GM18499 (cell line): ENCODE results near the gene CNNM3.
"Not testable (repeated sequence)": the region's sequence is repeated elsewhere in the genome, so short reads cannot be mapped to it uniquely, and the experiment has no call there.

Source experiments
- ATAC-seq: cut with Tn5 transposase; IDR thresholded peaks from one replicate; pipeline ENCODE4 v1.9.1; 2021; ENCODE audit warnings: moderate number of reproducible peaks; ENCODE audit not compliant: insufficient read depth, unreplicated experiment

The CNNM3 gene

DNA sequence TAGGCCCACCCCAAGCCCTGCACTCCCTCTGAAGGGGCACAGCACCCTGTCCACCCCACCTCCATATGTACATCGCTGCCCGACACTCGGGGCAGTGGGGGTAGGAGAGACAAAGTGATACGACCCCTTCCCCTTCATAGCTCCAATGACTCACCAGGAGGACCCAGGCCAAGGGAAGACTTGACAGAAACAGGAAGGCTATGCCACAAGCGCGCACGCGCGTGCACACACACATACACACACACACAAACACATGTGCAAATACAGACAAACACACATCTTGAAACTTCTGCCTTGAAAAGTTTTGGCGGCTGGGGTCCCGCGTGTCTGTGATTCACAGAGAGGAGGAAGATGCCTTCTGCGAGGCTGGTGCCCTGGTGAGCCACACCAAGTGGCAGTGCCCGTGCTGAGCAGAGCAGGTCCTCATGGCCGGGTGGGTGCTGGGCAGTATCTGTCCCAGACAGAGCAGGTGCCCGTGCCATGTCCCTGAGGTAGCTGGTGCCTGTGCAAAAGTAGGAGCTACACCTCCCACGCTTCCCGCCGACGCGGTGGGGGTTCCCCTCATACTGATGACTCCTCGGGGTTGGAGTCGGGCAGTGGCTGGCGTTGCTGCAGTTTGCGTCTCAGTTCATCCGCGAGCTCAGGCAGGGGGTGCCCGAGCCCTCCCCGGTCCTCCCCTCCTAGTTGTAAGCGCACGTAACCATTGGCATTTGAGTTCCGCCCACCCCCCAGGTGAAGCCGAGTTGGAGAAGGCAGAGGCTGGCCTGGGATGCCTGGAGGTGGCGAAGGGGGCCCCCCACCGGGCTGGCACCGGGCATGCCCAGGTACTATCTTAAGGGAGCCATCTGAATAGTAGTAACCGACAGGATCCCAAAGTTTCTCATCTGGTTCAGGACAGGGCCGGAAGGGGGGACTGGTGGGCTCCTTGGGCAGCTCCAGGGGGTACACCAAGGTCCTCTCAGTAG is 44.3 kb downstream of the CNNM3 start:
- ATAC-seq: no peak

DNA sequence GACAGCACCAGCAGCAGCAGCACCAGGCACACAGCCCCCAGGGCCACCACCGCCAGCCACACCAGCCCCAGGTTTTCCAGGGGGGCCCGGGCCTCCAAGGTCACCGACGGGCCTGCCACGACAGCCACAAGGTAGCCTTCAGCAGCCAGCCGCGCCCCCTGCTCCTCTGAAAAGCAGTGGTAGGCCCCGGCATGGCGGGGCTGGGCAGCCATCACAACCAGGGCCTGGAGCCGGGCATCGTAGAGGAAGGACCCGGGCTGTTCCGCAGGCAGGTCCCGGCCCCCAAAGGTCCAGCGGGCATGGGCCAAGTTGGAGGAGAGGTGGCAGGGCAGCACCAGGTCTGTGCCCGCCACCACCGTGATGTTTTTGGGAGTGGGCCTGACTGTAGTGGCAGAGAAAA is 45.0 kb downstream of the CNNM3 start:
- ATAC-seq: no peak

DNA sequence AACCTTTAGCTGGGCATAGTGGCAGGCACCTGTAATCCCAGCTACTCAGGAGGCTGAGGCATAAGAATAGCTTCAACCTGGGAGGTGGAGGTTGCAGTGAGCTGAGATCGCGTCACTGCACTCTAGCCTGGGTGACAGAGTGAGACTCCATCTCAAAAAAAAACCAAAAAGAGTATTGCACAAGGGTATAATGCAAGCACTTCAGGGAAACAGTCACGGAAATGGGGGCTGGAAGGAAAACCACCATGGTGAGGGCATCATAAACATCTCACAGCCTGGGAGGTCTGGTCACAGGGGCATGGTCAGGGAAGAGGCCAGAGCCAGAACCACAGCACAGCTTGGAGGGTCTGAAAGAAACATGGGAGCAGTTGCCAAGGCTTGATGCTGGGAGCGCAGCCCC is 47.0 kb downstream of the CNNM3 start:
- not testable (repeated sequence) for ATAC-seq

- ATAC-seq: no peak
These were observed 47.7 kb downstream of the CNNM3 start for GRCh38 chr2:96863575-96864342.

DNA sequence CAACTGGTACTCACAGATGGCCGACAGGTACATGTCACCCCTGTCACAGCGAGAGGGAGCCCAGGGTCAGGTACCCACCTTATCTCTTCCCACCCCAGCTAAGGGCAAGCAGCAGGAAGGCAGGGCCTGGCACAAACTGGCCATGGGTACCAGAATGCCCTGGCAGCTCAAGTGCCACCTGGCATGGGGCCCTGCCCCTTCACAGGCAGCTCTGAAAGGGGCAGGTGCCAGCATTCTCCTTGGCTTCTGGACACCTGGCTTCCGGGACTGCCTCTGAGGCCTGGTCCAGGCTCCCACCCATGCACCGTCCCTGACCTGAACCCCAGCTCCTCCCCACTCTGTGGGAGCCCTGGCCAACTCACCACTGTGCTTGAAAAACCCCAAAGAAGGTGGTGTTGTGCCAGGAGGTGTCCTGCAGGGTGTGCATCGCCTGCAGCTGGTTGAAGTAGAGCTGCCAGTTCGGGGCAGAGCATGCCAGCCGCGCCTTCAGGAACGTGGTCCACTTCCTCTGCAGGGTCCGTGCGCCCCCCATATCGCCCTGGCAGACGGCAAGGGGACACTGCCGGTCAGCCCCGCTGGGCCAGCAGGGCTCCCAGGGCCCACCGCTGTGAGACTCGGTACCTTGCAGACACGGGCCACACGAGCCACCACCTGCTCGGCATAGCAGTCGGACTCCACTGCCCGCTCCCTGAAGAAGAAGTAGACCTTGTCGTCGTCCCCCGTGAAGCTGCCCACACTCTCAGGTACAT is 48.4 kb downstream of the CNNM3 start:
- no peak for ATAC-seq

GRCh38 chr2:96865654-96866053 is 49.6 kb downstream of the CNNM3 start:
- ATAC-seq: no peak

DNA sequence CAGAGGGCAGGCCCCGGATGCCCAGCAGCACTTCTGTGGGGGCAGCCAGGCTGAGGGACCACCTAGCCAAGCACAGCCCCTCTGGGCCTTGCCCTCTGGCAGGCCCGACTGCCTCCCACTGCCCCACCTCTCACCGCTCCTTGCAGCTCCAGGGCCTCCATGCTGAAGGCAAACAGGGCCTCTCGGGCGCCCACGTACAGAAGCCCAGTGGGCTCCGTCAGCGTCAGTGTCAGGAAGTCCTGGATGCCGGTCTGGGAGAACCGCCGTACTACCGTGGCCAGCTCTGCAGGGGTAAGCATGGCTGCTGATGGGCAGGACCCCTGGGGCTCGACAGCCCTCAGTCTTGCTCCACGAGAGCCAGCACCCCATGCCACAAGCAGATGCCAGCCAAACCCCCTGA is 50.1 kb downstream of the CNNM3 start:
- ATAC-seq: no peak

DNA sequence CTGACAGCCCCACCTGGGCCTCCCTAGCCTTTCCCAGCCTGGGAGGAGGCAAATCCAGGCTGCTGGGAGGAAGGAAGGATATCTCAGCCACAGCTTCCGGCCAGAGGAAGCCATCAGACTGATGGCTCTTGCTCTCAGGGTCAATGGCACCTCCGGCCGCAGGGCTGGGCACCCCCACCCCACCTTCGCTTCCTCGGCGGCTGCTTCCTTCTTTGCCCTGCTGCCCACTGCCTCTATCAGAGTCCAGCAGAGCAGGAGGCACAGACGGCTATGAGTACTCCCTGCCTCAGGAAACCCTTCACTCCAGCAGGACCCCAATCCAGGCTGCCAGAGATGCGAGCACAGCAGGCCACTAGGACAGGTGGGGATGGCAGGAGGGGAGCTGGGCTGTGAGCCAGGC is 50.5 kb downstream of the CNNM3 start:
- ATAC-seq: no peak

- ATAC-seq: no peak
These were observed 51.1 kb downstream of the CNNM3 start for GRCh38 chr2:96866986-96867755.

DNA sequence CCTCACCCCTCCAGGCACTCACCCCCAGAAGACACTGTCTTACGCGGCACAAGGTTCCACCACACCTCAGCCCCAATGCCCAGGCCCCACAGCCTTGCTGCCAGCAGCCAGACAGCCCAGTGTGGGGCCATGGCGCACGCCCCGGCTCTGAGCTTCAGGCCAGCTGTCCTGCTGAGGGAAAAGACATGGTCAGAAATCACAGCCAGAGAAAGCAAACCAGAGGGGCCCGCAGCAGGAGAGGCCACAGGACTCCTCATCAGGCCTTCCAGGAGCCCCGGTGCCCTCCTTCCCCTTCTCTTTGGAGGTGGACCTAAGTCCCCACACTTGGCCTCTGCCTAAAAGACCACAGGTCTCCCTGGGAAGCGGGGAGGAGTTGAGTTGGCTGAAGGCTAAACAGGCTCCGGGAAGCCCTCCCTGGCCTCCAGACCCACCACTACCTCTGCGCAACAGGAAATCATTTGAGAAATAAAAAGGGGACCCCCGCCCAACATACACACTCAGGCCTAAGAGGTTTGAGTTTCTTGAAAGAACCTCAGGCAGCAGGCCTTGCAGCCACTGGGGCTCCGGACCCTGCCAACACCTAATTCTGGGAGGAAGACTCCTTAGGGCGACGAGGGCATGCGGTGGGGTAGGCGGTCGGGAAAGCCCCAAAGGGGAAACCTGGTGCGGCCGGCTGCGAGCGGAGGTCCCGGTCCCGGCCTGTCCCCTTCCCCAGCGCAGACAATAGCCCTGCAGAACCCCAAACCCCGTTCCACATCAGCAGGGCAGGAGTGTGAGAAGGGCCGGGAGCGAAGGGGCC is 51.9 kb downstream of the CNNM3 start:
- ATAC-seq: no peak

DNA sequence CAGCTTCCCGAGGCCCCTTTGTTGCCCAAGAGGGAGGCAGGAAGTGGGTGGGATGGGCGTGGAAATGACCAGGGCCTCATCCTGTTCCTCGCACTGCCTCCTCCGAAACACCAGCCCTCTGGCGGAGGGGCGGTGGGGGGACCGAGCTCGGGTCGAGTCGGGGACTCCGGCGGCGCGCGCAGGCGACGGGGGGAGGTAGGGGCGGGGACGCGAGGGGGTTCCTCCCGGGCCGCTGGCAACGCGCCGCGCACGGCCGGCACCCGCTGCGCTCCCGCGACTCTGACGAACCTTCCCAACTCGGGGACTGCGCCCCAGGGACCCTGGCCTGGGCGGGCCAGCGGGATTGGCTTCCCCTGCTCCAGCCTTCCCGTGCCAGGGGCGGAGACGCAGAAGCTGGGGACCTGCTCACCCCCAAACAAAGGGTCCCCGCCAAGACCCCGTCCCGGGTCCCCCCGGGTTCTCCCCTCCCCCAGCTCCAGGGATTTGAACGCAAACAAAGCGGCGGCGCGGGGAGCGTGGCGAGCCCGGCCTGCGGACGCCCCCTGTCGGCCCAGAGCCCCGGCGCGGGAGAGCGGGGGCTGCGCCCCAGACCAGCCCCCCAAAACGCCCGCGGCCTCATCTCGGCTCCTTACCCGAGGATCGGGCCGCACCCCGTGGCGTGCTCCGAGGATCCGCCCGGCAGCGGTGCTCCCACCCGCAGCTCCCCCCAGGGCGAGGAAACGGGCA is 52.6 kb downstream of the CNNM3 start:
- no peak for ATAC-seq

GRCh38 chr2:96869281-96869821 is 53.3 kb downstream of the CNNM3 start:
- no peak for ATAC-seq

DNA sequence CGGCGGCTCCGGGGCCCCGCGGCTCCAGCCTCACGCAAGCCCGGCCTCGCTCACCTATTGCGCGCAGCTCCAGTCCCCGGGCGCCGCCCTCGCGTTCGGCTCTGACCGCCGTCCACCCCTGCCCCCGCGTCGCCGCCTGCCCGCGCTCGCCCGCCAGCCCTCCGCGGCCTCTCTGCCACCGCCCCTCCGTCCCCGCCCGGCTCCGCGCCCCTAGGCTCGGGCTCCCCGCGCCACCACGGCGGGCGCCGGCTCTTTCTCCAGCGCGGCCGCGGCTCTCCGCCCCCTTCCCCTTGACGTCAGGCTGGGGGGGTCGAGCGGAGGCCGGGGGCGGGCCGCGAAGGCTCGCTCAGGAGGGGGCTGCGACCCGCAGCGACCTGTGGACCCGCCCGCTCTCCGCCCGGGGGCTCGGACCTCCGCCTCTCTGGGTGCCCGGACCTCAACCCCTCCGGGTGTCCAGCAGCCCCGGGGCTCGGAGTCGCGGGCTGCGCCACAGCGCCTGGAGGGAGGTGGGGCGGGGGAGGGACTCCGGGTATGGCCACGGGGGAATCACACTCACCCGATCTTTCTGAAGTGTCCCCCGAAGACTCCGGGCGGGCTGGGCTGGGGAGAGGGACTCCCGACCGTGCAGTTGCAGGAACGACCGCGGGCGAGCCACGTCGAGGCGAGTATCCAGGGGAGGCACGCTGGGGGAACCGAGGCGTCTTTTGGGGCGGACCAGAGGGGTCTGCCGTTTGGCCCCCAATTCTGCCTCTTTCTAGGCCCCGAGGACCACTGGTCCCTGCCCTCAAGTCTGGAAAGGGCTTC is 54.0 kb downstream of the CNNM3 start, which contains the start of gene SEMA4C:
Gene SEMA4C (minus strand): TSS at position 259 of the 804 bp plus-strand sequence. CDS start 2,194 bp downstream, outside the sequence.
- ATAC-seq: no peak

DNA sequence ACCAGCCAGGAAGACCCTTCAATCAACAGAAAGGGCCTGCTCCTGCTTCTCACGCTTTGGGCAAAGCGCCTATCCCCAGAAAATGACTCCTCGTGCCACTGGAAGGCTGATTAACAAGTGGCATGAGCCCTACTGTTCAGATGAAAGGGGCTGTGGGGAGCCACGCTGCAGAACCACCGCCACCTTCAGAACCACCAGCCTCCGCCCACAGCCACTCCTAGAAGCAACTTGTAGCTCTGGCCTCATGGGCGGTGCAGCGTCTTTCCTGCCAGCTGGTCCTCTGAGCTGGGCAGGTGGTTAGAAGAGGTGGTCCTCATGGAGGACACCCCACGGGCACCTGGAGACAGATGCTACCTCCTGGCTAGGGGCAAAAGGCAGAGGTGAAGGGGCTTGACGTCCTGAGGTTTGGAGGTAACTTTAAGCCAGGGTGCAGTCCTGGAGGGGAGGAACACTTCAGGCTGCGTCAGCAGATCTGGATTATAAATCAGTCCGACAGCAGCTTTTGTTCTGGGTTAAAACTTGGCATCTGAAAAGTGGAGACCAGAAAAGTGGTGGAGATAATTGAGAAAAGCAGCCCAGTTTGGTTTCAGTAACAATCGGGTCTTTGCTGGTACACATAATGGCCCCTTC is 54.7 kb downstream of the CNNM3 start:
- no peak for ATAC-seq

DNA sequence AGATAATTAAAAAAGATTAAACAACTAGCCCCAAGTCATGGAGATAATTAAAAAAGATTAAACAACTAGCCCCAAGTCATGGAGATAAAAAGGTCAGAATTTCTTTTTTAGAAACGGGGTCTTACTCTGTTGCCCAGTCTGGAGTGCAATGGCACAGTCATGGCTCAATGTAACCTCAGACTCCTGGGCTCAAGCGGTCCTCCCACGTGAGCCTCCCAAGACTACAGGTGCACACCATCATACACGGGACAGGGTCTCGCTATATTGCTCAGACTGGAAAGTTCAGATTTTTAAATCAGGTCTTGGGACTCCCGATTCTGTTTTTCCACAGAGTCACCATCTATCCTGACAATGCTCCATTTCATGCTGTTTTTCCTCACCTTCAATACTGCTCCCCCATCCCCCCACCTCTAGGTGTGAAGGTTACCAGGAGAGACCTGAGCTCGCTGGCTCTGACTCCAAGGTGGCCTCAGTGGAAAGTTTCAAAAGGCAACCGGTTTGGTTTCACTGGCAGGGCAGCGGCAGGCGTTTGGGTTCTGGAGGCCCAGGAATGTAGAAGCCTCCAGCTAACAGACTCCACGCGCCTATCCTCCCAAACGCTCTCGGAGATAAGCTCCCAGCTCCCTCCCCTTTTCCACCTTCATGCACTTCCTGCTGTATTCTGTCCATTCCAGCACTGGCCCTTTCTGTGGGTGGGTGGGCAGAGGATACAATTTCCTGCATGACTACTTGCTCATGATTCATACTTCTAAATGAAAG is 56.7 kb downstream of the CNNM3 start:
- no peak for ATAC-seq

GRCh38 chr2:96873651-96874096 is 57.6 kb downstream of the CNNM3 start:
- no peak for ATAC-seq
